CD14-positive monocyte (primary cell): ENCODE data around the gene DLG1. TPM values are rescaled to one million over a fixed set of nuclear protein-coding genes. Genes with fewer than 3 reads are reported as not detected.

Experiments
- DNase-seq, 3 donors: peaks; one replicate each; pipeline ENCODE4 v3.0.0-alpha.2; 2011 to 2022
- H2AFZ ChIP-seq: 2 replicates; pipeline ENCODE4 v1.6.0; 2012; ENCODE audit warnings: mild to moderate bottlenecking, low read depth, low read length, inconsistent platforms; ENCODE audit not compliant: insufficient read depth, poor library complexity, severe bottlenecking
- H3K27ac ChIP-seq, 2 donors: 1 replicate in 1 of 2; 2 replicates in 1 of 2; pipeline ENCODE4 v1.5.1; 2012 to 2013; ENCODE audit warnings: low read length in 2 of 2, control low read depth in 1 of 2, inconsistent platforms in 1 of 2, low read depth in 1 of 2, mild to moderate bottlenecking in 1 of 2
- H3K27me3 ChIP-seq, 2 donors: one replicate each; pipeline versions ENCODE4 v1.6.0 to v1.6.1; 2011 to 2013; ENCODE audit warnings: low read length in 2 of 2; ENCODE audit not compliant: control insufficient read depth in 2 of 2, insufficient read depth in 2 of 2
- H3K36me3 ChIP-seq, 2 donors: replicated peaks in 1 of 2; 1 replicate in 1 of 2; 2 replicates in 1 of 2; pipeline versions ENCODE4 v1.5.1 to v1.6.1; 2012 to 2013; ENCODE audit warnings: low read length in 2 of 2, control low read depth in 1 of 2, inconsistent platforms in 1 of 2, mild to moderate bottlenecking in 1 of 2; ENCODE audit not compliant: insufficient read depth in 2 of 2, control insufficient read depth in 1 of 2
- H3K4me1 ChIP-seq, 2 donors: 1 replicate in 1 of 2; 2 replicates in 1 of 2; pipeline versions ENCODE4 v1.5.1 to v1.6.1; 2012 to 2013; ENCODE audit warnings: low read length in 2 of 2, control low read depth in 1 of 2, inconsistent platforms in 1 of 2, mild to moderate bottlenecking in 1 of 2, moderate library complexity in 1 of 2; ENCODE audit not compliant: insufficient read depth in 2 of 2, control insufficient read depth in 1 of 2
- H3K4me2 ChIP-seq: replicated peaks from 2 replicates; pipeline ENCODE3; 2012; ENCODE audit warnings: low read length, moderate library complexity, mild to moderate bottlenecking; ENCODE audit not compliant: poor library complexity, severe bottlenecking; ENCODE audit errors: extremely low read depth
- H3K4me3 ChIP-seq, 3 experiments: fragments of 200-600 bp in 1 of 3; sonication (generic) in 1 of 3; replicated peaks in 1 of 3; 1 replicate in 2 of 3; 2 replicates in 1 of 3; pipeline ENCODE4 v1.5.1; 2011 to 2013; ENCODE audit warnings: low read length in 3 of 3, mild to moderate bottlenecking in 3 of 3, control low read depth in 2 of 3, low read depth in 2 of 3, inconsistent platforms in 1 of 3, moderate library complexity in 1 of 3
- H3K79me2 ChIP-seq: 2 replicates; pipeline ENCODE4 v1.6.0; 2012; ENCODE audit warnings: mild to moderate bottlenecking, control low read depth, inconsistent platforms, low read length, moderate library complexity; ENCODE audit not compliant: insufficient read depth
- H3K9ac ChIP-seq: 2 replicates; pipeline ENCODE4 v1.6.0; 2017; ENCODE audit warnings: low read length, mild to moderate bottlenecking; ENCODE audit not compliant: insufficient read depth, poor library complexity, severe bottlenecking
- H3K9me3 ChIP-seq, 2 donors: replicated peaks in 1 of 2; 1 replicate in 1 of 2; 2 replicates in 1 of 2; pipeline versions ENCODE4 v1.5.1 to v1.6.1; 2012 to 2013; ENCODE audit warnings: low read length in 2 of 2, control low read depth in 1 of 2; ENCODE audit not compliant: control insufficient read depth in 1 of 2, insufficient read depth in 1 of 2
- H4K20me1 ChIP-seq: 2 replicates; pipeline ENCODE4 v1.6.0; 2012; ENCODE audit warnings: mild to moderate bottlenecking, low read length, control low read depth, moderate library complexity; ENCODE audit not compliant: insufficient read depth
- H3K27ac Mint-ChIP-seq, 7 donors: one replicate each; pipeline ENCODE4 v1.8.0; 2020; ENCODE audit warnings: mild to moderate bottlenecking in 7 of 7, mixed read lengths in 7 of 7, moderate library complexity in 6 of 7, inconsistent platforms in 2 of 7
- H3K27me3 Mint-ChIP-seq, 3 donors: one replicate each; pipeline ENCODE4 v1.8.0; 2021 to 2022; ENCODE audit warnings: low read depth in 3 of 3, mild to moderate bottlenecking in 3 of 3, mixed read lengths in 3 of 3, moderate library complexity in 3 of 3, inconsistent platforms in 1 of 3
- H3K36me3 Mint-ChIP-seq, 2 donors: one replicate each; pipeline ENCODE4 v1.8.0; 2020; ENCODE audit warnings: mixed read lengths in 2 of 2, inconsistent platforms in 1 of 2, mild to moderate bottlenecking in 1 of 2
- H3K4me1 Mint-ChIP-seq: one replicate; pipeline ENCODE4 v1.8.0; 2020; ENCODE audit warnings: mild to moderate bottlenecking, mixed read lengths
- H3K4me3 Mint-ChIP-seq, 2 donors: one replicate each; pipeline ENCODE4 v1.8.0; 2020; ENCODE audit warnings: mild to moderate bottlenecking in 2 of 2, mixed read lengths in 2 of 2, moderate library complexity in 1 of 2
- H3K9me3 Mint-ChIP-seq, 7 donors: one replicate each; pipeline ENCODE4 v1.8.0; 2020 to 2022; ENCODE audit warnings: mixed read lengths in 7 of 7, mild to moderate bottlenecking in 6 of 7, moderate library complexity in 6 of 7, inconsistent platforms in 2 of 7
- CTCF ChIP-seq: fragments of 200-600 bp; IDR thresholded peaks from one replicate; pipeline ENCODE4 v1.8.0; 2022; ENCODE audit warnings: antibody characterized with exemption, mild to moderate bottlenecking
- WGBS: methylation state at CpG from one replicate; pipeline ENCODE4 v1.1.5; 2013; ENCODE audit warnings: missing lambda C conversion rate; ENCODE audit not compliant: insufficient coverage; 5-methylcytosine and 5-hydroxymethylcytosine counted together
- intact Hi-C, 2 donors: fragments of 100-400 bp; cut with micrococcal nuclease; formaldehyde crosslinking; loops; one replicate each; pipeline versions ENCODE4 v1.15.0 to v1.15.1; 2023
- polyA plus RNA-seq, 3 donors: library from polyadenylated mRNA; depleted of rRNA in 1 of 3; unstranded in 2 of 3; stranded (reverse) in 1 of 3; fragments of 300-500 nt in 2 of 3; fragments of >200 nt in 1 of 3; fragmentation: Illumina TruSeq in 2 of 3; gene quantifications; 1 replicate in 2 of 3; 2 replicates in 1 of 3; pipeline ENCODE4 v1.2.3, GENCODE V29; 2012 to 2021

DLG1 gene
- polyA plus RNA-seq, 3 donors = 6.5 to 21.9 (median 10.2) TPM

DNA sequence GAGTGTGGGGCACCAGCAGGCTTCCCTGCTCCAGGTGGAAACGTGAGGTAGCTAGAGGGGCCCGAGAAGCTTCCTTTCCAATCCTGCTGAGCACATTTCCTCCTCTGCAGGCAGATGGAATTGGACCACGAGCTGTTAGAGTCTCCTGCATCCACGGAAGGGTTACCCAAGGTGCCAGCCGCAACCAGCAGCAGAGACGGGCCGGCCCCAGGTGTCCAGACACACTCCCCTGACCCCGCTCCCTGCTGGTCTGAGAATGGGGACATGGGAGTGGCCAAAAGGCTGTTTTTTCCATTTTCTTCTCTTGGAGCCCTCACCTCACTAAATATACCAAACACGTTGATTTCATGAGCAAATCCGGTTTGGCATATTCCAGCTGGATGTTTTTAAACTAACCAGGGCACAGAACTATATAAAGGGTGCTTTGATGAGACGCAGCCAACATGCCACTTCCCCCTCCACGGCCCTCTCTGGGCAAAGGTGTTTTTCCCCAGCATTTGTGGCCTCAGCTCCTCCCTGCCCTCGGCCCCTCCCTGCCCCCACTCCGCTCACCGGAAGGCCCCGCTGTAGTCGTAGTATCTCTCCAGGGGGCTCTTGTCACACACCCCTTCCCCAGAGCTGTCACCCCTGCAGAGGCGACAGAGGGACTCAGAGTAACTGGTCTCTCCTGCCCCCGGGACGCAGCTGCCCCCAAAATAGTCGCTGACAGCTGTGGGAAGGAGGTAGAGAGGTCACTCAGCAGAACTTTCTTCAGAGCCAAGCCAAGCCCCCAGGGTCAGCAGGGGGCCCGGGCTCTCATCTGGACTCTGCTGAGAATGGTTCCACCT is 275.8 kb downstream of the DLG1 start:
- no peaks in the 10 kb centered on the region for H3K36me3 ChIP-seq
- no peak overlapping the region for H3K27ac ChIP-seq
- H3K9ac ChIP-seq = no peak overlapping the region
- peak overlapping the region; percentile 59 for H3K4me2 ChIP-seq
- Mint-ChIP-seq H3K27me3 (peaks cover 22 to 46% (median 32%) of the 10 kb centered on the region in 3 donors), H3K4me1 (peaks cover 13% of the 10 kb centered on the region), H3K36me3 (no peaks in the 10 kb centered on the region), H3K4me3 (peak overlapping the region; percentile 69 to 91), H3K27ac (peak overlapping the region in 3 of 7 donors; percentile 19 to 44 (median 37)), H3K9me3 (no peaks in the 10 kb centered on the region)
- TF ChIP-seq CTCF = no peak
- H3K4me3 ChIP-seq = peak overlapping the region in 2 of 3 experiments; percentile 12 to 53
- peak in 1 of 3 donors; percentile 12 for DNase-seq
- 14% methylated on average over 15 of the region's 22 CpGs for WGBS
- H3K79me2 ChIP-seq = no peaks in the 10 kb centered on the region
- peaks cover 0 to 3% of the 10 kb centered on the region in 2 donors for H3K27me3 ChIP-seq
- peak overlapping the region; percentile 33 for H2AFZ ChIP-seq
- no peaks in the 10 kb centered on the region for H4K20me1 ChIP-seq
- H3K4me1 ChIP-seq = peaks cover 13 to 16% of the 10 kb centered on the region in 2 donors
- intact Hi-C loops = no loop called here
- H3K9me3 ChIP-seq = no peaks in the 10 kb centered on the region

DNA sequence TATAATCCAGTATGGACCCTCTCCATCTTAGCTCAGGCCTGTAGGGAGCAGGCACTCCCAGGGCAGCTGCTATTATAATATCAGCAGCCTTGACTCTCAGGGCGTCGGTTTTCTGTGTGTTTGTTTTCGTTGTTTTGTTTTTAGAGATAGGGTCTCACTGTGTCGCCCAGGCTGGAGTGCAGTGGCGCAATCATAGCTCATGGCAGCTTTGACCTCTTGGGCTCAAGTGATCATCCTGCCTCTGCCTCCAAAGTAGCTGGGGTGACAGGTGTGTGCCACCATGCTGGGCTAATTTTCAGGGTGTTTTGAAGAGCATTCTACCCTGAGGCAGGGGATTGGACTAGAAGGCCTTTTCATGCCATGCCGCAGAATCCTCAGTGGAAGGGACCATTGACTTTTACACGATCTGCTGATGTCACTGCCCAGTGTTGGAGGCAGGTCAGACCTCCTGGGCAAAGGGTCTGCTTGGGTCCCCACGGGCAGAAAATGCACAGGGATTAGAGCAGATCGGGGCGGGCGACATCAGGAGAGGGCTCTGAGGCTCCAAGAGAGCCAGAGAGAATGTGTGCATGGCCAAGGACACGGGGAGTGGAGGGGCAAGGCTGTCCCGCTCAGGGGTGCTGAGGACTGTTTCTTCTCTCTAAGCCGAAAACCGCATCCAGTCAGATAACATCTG is 276.5 kb downstream of the DLG1 start:
- peaks cover 22 to 41% (median 29%) of the 10 kb centered on the region in 3 donors for H3K27me3 Mint-ChIP-seq
- no peaks in the 10 kb centered on the region for H3K36me3 Mint-ChIP-seq
- TF ChIP-seq CTCF = no peak
- Histone ChIP-seq H4K20me1 (no peaks in the 10 kb centered on the region), H3K79me2 (no peaks in the 10 kb centered on the region), H2AFZ (no peak overlapping the region), H3K36me3 (no peaks in the 10 kb centered on the region), H3K9ac (no peak overlapping the region), H3K4me2 (no peak overlapping the region), H3K4me1 (peaks cover 13 to 16% of the 10 kb centered on the region in 2 donors), H3K9me3 (no peaks in the 10 kb centered on the region), H3K27ac (no peak overlapping the region), H3K4me3 (no peak overlapping the region), H3K27me3 (peaks cover 0 to 3% of the 10 kb centered on the region in 2 donors)
- 94% methylated on average over 15 of the region's 15 CpGs for WGBS
- no peak for DNase-seq
- peaks cover 13% of the 10 kb centered on the region for H3K4me1 Mint-ChIP-seq
- intact Hi-C loops = no loop called here
- peak overlapping the region in 2 of 7 donors; percentile 19 to 51 for H3K27ac Mint-ChIP-seq
- no peak overlapping the region for H3K4me3 Mint-ChIP-seq
- no peaks in the 10 kb centered on the region for H3K9me3 Mint-ChIP-seq
